Brain microvascular endothelial cell (primary cell): ENCODE data around the gene KISS1.

Experiments
- DNase-seq: peaks from one replicate; pipeline ENCODE4 v3.0.0-alpha.2; 2020
- H3K27ac ChIP-seq: fragments of 250-450 bp; sonication (Bioruptor Pico); 2 replicates; pipeline ENCODE4 v1.5.1; 2020; ENCODE audit warnings: mild to moderate bottlenecking, moderate library complexity
- H3K27me3 ChIP-seq: fragments of 250-450 bp; sonication (Bioruptor Pico); replicated peaks from 2 replicates; pipeline ENCODE4 v1.5.1; 2020; ENCODE audit warnings: mild to moderate bottlenecking
- H3K36me3 ChIP-seq: fragments of 250-450 bp; sonication (Bioruptor Pico); replicated peaks from 2 replicates; pipeline ENCODE4 v1.5.1; 2020; ENCODE audit warnings: mild to moderate bottlenecking
- H3K4me3 ChIP-seq: 2 replicates; pipeline ENCODE4 v1.5.1; 2011; ENCODE audit warnings: low read depth, mild to moderate bottlenecking, control low read depth, low read length, moderate library complexity
- CTCF ChIP-seq: IDR thresholded peaks from 2 replicates; pipeline ENCODE4 v1.5.1; 2011; ENCODE audit warnings: low read depth, mild to moderate bottlenecking, moderate library complexity, low read length, control low read depth, inconsistent platforms; ENCODE audit errors: missing control alignments
- in situ Hi-C: cut with HindIII; loops from 2 replicates; pipeline ENCODE4 v1.10.0; 2017; ENCODE audit warnings: low sequenced_read_pairs, low pct_ligation_motif_present

Gene KISS1

GRCh38 chr1:204151552-204152309 is 44.6 kb downstream of the KISS1 start, which contains the start of gene ETNK2:
ETNK2 (minus strand) TSS chr1:204152044; CDS start chr1:204151852, 192 bp downstream.
- no peak within 1 kb of the TSS for H3K27ac ChIP-seq
- H3K36me3 ChIP-seq: no peaks in the 10 kb centered on the region
- TF ChIP-seq CTCF: no peak
- in situ Hi-C loops: loop anchor here (25.0 kb wide), 1 partner anchor 211 kb away; the partner anchor contains the start of gene PLEKHA6
- H3K27me3 ChIP-seq: no peaks in the 10 kb centered on the region
- no peak for DNase-seq
- H3K4me3 ChIP-seq: peak within 1 kb of the TSS; percentile 59

- in situ Hi-C loops: loop anchor here (25.0 kb wide), 1 partner anchor 211 kb away; the partner anchor contains the start of gene PLEKHA6
- peak overlapping the region; percentile 59 for H3K4me3 ChIP-seq
- TF ChIP-seq CTCF: no peak
- H3K27ac ChIP-seq: no peak overlapping the region
- no peaks in the 10 kb centered on the region for H3K36me3 ChIP-seq
- DNase-seq: no peak
- no peaks in the 10 kb centered on the region for H3K27me3 ChIP-seq
These were observed 45.4 kb downstream of the KISS1 start for GRCh38 chr1:204150702-204151551.

DNA sequence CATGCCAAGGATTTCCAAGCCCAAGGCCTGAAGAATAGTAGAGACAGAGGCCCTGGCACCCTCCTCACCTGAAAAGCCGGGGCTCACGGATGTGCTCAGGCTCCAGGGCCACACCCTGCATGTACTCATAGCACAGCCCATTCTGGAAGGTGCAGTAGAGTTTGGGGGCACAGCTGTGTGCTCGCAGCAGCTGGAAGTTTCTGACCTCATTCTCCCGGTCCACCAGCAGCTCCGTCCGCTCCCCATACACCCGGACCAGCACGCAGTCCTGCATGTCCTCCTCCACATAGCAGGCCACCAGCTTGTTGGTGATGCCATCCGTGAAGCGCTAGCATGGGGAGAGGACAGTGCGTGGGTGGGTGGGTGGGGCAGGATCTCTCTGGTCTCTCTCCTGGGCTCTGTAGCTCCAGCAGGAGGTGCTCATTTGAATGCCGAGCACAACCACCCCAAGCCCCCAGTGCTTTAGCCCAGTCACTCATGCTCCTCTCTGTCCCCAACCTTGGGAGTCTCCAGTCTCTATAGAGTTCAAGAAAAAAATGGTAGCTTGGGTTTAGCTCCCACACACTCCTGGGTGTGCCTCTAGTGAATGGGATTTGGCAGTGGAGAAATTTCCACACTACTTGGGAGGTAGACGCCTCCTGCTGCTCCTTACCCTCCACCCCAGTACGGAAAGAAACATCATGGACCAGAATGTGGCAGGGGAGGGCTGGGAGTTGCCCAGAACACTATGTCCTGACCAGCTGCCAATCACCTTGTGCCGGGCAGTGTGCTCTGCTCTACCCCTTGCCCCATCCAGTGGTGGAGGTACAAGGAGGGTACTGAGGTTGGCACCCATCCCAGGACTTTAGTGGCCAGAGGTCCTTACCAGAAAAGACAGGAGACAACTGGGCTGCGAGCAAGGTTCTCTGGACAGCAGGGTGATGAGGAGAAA is 46.4 kb downstream of the KISS1 start:
- Histone ChIP-seq H3K27ac (no peak overlapping the region), H3K27me3 (no peaks in the 10 kb centered on the region), H3K4me3 (no peak overlapping the region), H3K36me3 (no peaks in the 10 kb centered on the region)
- in situ Hi-C loops: loop anchor here (25.0 kb wide), 2 partner anchors 212 to 288 kb away; partner anchors contain the start of genes PLEKHA6 and SNRPE
- no peak for DNase-seq
- TF ChIP-seq CTCF: no peak

- Histone ChIP-seq H3K27me3 (no peaks in the 10 kb centered on the region), H3K4me3 (no peak overlapping the region), H3K36me3 (no peaks in the 10 kb centered on the region), H3K27ac (no peak overlapping the region)
- TF ChIP-seq CTCF: no peak
- in situ Hi-C loops: loop anchor here (25.0 kb wide), 1 partner anchor 287 kb away; the partner anchor contains the start of gene SNRPE
- no peak for DNase-seq
These were observed 47.2 kb downstream of the KISS1 start for GRCh38 chr1:204149107-204149506.
